GM12878 (cell line): ENCODE data around the gene COL23A1. TPM values are rescaled to one million over a fixed set of nuclear protein-coding genes. Genes with fewer than 3 reads are reported as not detected.

Experiments used
- ATAC-seq: fragments of 200-7000 bp; cut with Tn5 transposase; 3 replicates; pipeline ENCODE4 v1.9.1; 2020; ENCODE audit warnings: mild to moderate bottlenecking, moderate library complexity
- BruUV-seq: library from RNA; stranded (reverse); fragments of 400-500 nt; replicated peaks from 2 replicates; lab custom pipeline; 2021; lab: Mats Ljungman, UMichigan
- CTCF ChIA-PET: fragments of 300-600 bp; sonication (Branson Sonifier 250); formaldehyde crosslinking; extraction: SDS; loops from one replicate; lab custom pipeline; 2021; ENCODE audit warnings: inconsistent platforms; lab: Yijun Ruan, JAX
- POLR2A ChIA-PET: fragments of 350-600 bp; formaldehyde crosslinking; extraction: SDS; loops from one replicate; lab custom pipeline; 2021; ENCODE audit warnings: inconsistent platforms; lab: Charles Lee
- RAD21 ChIA-PET: fragments of 300-600 bp; sonication (Branson Sonifier 250); formaldehyde crosslinking; loops from one replicate; lab custom pipeline; 2023; ENCODE audit warnings: antibody characterized with exemption; ENCODE audit not compliant: unreplicated experiment; lab: Charles Lee
- SMC1A ChIA-PET: fragments of 300-600 bp; sonication (Branson Sonifier 250); formaldehyde crosslinking; loops from one replicate; lab custom pipeline; 2023; ENCODE audit not compliant: unreplicated experiment, uncharacterized antibody; lab: Charles Lee
- DNase-seq: peaks from one replicate; pipeline ENCODE4 v3.0.0-alpha.2; 2011; ENCODE audit warnings: low read depth, low spot score
- FAIRE-seq: peaks from 3 replicates; lab custom pipeline; 2011; peaks lifted over from hg19 to GRCh38; lab: Jason Lieb, UNC
- H2AFZ ChIP-seq: 2 replicates; pipeline ENCODE4 v1.6.0; 2011; ENCODE audit warnings: low read depth, low read length, control low read depth; ENCODE audit not compliant: control insufficient read depth
- H3K27ac ChIP-seq: 2 replicates; pipeline ENCODE4 v1.5.1; 2011; ENCODE audit warnings: control low read depth; ENCODE audit not compliant: control insufficient read depth, insufficient read depth
- H3K27me3 ChIP-seq, 2 experiments: replicated peaks in 1 of 2; 2 replicates each; pipeline versions ENCODE4 v1.6.0 to v1.6.1; 2011; ENCODE audit warnings: low read length in 1 of 2; ENCODE audit not compliant: control insufficient read depth in 2 of 2, insufficient read depth in 2 of 2
- H3K36me3 ChIP-seq, 2 experiments: 2 replicates each; pipeline ENCODE4 v1.5.1; 2011; ENCODE audit warnings: low read length in 1 of 2; ENCODE audit not compliant: control insufficient read depth in 2 of 2, insufficient read depth in 2 of 2
- H3K4me1 ChIP-seq: 2 replicates; pipeline ENCODE4 v1.6.1; 2011; ENCODE audit warnings: mild to moderate bottlenecking, low read length, moderate library complexity, mixed read lengths; ENCODE audit not compliant: control insufficient read depth, insufficient read depth
- H3K4me2 ChIP-seq: 2 replicates; pipeline ENCODE4 v1.6.0; 2011; ENCODE audit warnings: control low read depth; ENCODE audit not compliant: control insufficient read depth, insufficient read depth
- H3K4me3 ChIP-seq: fragments of 200-600 bp; sonication (generic); 2 replicates; pipeline ENCODE4 v1.5.1; 2016
- H3K79me2 ChIP-seq: 2 replicates; pipeline ENCODE4 v1.6.0; 2011; ENCODE audit warnings: low read length; ENCODE audit not compliant: control insufficient read depth, insufficient read depth
- H3K9ac ChIP-seq: 2 replicates; pipeline ENCODE4 v1.8.0; 2011; ENCODE audit warnings: low read length, control low read depth, mixed read lengths; ENCODE audit not compliant: control insufficient read depth, insufficient read depth
- H3K9me3 ChIP-seq: replicated peaks from 3 replicates; pipeline ENCODE4 v1.5.1; 2011; ENCODE audit warnings: mild to moderate bottlenecking, low read length; ENCODE audit not compliant: control insufficient read depth, insufficient read depth
- H4K20me1 ChIP-seq: 2 replicates; pipeline ENCODE4 v1.6.0; 2011; ENCODE audit not compliant: control insufficient read depth, insufficient read depth
- CHD4 ChIP-seq: fragments of 200-600 bp; sonication (generic); IDR thresholded peaks from 2 replicates; pipeline ENCODE4 v1.6.1; 2016; ENCODE audit warnings: mild to moderate bottlenecking
- EZH2 ChIP-seq: IDR thresholded peaks from 2 replicates; pipeline ENCODE4 v1.6.1; 2012; ENCODE audit warnings: low read depth, mild to moderate bottlenecking, control low read depth, inconsistent platforms, low read length, borderline replicate concordance; ENCODE audit not compliant: control insufficient read depth
- IKZF2 ChIP-seq, 2 experiments: fragments of 450-650 bp; IDR thresholded peaks; 2 replicates each; pipeline ENCODE4 v1.6.1; 2017; ENCODE audit warnings: mild to moderate bottlenecking in 2 of 2, moderate library complexity in 2 of 2
- MTA2 ChIP-seq: fragments of 450-650 bp; IDR thresholded peaks from 2 replicates; pipeline ENCODE4 v1.6.1; 2016; ENCODE audit warnings: low read depth, mild to moderate bottlenecking, moderate library complexity
- REST ChIP-seq: IDR thresholded peaks from 2 replicates; pipeline ENCODE4 v1.6.1; 2012; ENCODE audit warnings: mild to moderate bottlenecking, low read depth, low read length
- ZNF274 ChIP-seq: IDR thresholded peaks from one replicate; pipeline ENCODE4 v1.8.0; 2011; ENCODE audit not compliant: insufficient read length, insufficient read depth
- ZNF622 ChIP-seq: fragments of 450-650 bp; IDR thresholded peaks from 2 replicates; pipeline ENCODE4 v1.6.1; 2017; ENCODE audit warnings: mild to moderate bottlenecking, inconsistent platforms
- ZZZ3 ChIP-seq: IDR thresholded peaks from 2 replicates; pipeline ENCODE4 v1.6.1; 2011; ENCODE audit warnings: low read depth; ENCODE audit not compliant: control insufficient read depth, insufficient read length
- WGBS: methylation state at CpG from one replicate; pipeline ENCODE4 v1.1.6; 2016; ENCODE audit warnings: low lambda C conversion rate; ENCODE audit not compliant: insufficient replicate concordance, insufficient coverage; ENCODE audit errors: missing lambda C conversion rate; 5-methylcytosine and 5-hydroxymethylcytosine counted together
- in situ Hi-C: fragments of 300-500 bp; cut with MboI; formaldehyde crosslinking; loops from 9 replicates; pipeline ENCODE4 v1.14.3; 2018; ENCODE audit warnings: mixed read lengths
- intact Hi-C: fragments of 100-400 bp; cut with micrococcal nuclease; formaldehyde crosslinking; loops from one replicate; pipeline ENCODE4 v1.14.2; 2022; ENCODE audit not compliant: unreplicated experiment
- polyA plus RNA-seq, 11 experiments: library from polyadenylated mRNA; depleted of rRNA in 4 of 11; unstranded in 6 of 11; stranded (reverse) in 5 of 11; fragments of >200 nt; fragmentation: Nextera tagmentation in 4 of 11; fragmentation: Illumina TruSeq in 1 of 11; extraction: Ambion mirVana in 4 of 11; extraction: Trizol in 1 of 11; gene quantifications; 1 replicate in 1 of 11; 2 replicates in 10 of 11; pipeline versions ENCODE4 v1.2.1 to v1.2.3, GENCODE V29; 2011 to 2016; ENCODE audit warnings: inconsistent platforms in 2 of 11, missing spikeins in 2 of 11, low read depth in 1 of 11
- total RNA-seq, 4 experiments: library from RNA; depleted of rRNA in 3 of 4; stranded (reverse); fragments of >200 nt in 3 of 4; fragmentation: Illumina TruSeq in 1 of 4; extraction: Trizol in 1 of 4; gene quantifications; 2 replicates each; pipeline versions ENCODE4 v1.2.1 to v1.2.3, GENCODE V29; 2013 to 2021
- TF ChIP-seq, protein P1 (sequence below): fragments of 450-650 bp; formaldehyde crosslinking; IDR thresholded peaks from 2 replicates; pipeline ENCODE4 v1.4.0; 2022; ENCODE audit warnings: mild to moderate bottlenecking, moderate library complexity

The COL23A1 gene
- total and polyA plus RNA-seq, 10 of the 15 experiments (the other 5 are each of a cell fraction or from before 2014, with no cell fraction given), result 0.03 to 0.83 (median 0.09) TPM; not detected in 5

DNA sequence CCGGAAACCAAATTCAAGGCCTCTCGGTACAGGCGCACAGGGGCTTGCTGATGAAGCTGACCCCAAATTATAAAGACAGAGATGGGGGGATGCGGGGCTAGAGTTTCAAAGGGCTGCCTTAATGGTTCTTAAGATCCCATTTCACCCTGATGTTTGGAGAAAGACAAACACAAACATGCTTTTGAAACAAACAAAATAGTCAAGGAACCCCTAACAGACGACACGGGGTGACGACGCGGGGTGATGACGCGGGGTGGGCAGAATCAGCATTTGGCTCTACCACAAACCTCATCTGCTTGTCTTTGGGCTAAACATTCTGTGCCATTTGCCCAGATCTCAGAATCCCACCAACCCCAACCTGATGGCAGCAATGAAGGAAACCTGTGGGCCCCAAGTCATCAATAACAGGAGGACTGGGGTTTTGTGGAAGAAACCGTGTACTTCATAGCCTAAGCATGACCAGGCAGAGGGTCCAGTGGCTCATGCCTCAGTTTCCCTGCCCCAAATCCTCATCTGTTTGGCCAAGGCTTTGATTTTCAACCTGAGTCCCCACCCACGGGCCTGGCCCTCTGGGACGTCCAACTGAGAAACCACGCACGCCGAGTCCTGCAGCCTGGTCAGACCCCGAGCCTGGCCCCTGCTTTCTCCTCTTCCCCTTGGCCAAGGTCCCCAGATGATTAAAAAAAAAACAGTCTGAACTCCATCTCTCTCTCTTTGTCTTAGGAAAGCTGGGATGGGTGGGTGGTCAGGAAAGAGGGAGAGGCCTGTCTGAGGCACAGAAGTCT, 148.5 kb downstream of the COL23A1 start:
- ChIA-PET POLR2A (no interaction called here), RAD21 (no interaction called here), CTCF (no interaction called here), SMC1A (no interaction called here)
- Histone ChIP-seq H3K4me1 (no peaks in the 10 kb centered on the region), H3K27me3 (no peaks in the 10 kb centered on the region), H3K36me3 (no peaks in the 10 kb centered on the region), H3K9ac (no peak overlapping the region), H3K27ac (no peak overlapping the region), H3K79me2 (no peaks in the 10 kb centered on the region), H3K4me3 (no peak overlapping the region), H2AFZ (no peak overlapping the region), H4K20me1 (no peaks in the 10 kb centered on the region), H3K9me3 (no peaks in the 10 kb centered on the region), H3K4me2 (no peak overlapping the region)
- in situ Hi-C loops (no loop called here), intact Hi-C loops (no loop called here)
- BruUV-seq, result no TSS peak
- no peak for TF ChIP-seq EZH2
- no peak for TF ChIP-seq ZZZ3
- no peak for TF ChIP-seq ZNF622
- no peak for TF ChIP-seq REST
- no peak for TF ChIP-seq CHD4
- TF ChIP-seq, protein P1, sequence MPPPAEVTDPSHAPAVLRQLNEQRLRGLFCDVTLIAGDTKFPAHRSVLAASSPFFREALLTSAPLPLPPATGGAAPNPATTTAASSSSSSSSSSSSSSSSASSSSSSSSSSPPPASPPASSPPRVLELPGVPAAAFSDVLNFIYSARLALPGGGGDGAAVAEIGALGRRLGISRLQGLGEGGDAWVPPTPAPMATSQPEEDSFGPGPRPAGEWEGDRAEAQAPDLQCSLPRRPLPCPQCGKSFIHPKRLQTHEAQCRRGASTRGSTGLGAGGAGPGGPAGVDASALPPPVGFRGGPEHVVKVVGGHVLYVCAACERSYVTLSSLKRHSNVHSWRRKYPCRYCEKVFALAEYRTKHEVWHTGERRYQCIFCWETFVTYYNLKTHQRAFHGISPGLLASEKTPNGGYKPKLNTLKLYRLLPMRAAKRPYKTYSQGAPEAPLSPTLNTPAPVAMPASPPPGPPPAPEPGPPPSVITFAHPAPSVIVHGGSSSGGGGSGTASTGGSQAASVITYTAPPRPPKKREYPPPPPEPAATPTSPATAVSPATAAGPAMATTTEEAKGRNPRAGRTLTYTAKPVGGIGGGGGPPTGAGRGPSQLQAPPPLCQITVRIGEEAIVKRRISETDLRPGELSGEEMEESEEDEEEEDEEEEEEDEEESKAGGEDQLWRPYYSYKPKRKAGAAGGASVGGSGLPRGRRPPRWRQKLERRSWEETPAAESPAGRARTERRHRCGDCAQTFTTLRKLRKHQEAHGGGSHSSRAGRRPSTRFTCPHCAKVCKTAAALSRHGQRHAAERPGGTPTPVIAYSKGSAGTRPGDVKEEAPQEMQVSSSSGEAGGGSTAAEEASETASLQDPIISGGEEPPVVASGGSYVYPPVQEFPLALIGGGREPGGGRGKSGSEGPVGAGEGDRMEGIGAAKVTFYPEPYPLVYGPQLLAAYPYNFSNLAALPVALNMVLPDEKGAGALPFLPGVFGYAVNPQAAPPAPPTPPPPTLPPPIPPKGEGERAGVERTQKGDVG (CRISPR knock-in tag), result no peak
- no peak for TF ChIP-seq IKZF2 (IDR thresholded peaks at IDR 0.05)
- no peak for TF ChIP-seq MTA2
- no peak for TF ChIP-seq ZNF274
- 72% methylated on average over 18 of the region's 18 CpGs for WGBS
- ATAC-seq (no peak), FAIRE-seq (no peak), DNase-seq (no peak)
